CD4-positive, alpha-beta T cell (primary cell): Measurements from ENCODE around the gene SLC38A9. TPM values are rescaled to one million over a fixed set of nuclear protein-coding genes. Genes with fewer than 3 reads are reported as not detected.
A peak's percentile ranks its signal among the peaks of the same experiment; 100 is the strongest.

ENCODE experiments used
- ATAC-seq: fragments of 200-7000 bp; cut with Tn5 transposase; one replicate; pipeline ENCODE4 v1.10.0; 2022; ENCODE audit warnings: mild to moderate bottlenecking; ENCODE audit not compliant: poor library complexity
- CTCF ChIA-PET: fragments of 350-600 bp; sonication (Branson Sonifier 250); formaldehyde crosslinking; loops from one replicate; lab custom pipeline; 2021; ENCODE audit warnings: antibody characterized with exemption, inconsistent platforms; lab: Charles Lee
- POLR2A ChIA-PET: fragments of 350-600 bp; sonication (Branson Sonifier 250); formaldehyde crosslinking; loops from one replicate; lab custom pipeline; 2021; ENCODE audit warnings: antibody characterized with exemption, inconsistent platforms; lab: Charles Lee
- DNase-seq, 14 experiments: peaks; one replicate each; pipeline ENCODE4 v3.0.0-alpha.2; 2013 to 2020; ENCODE audit warnings: mixed read lengths in 2 of 14
- H3K27ac ChIP-seq, 2 donors: one replicate each; pipeline versions ENCODE4 v1.5.1 to v1.7.0; 2013; ENCODE audit warnings: low read length in 2 of 2, low read depth in 1 of 2, mild to moderate bottlenecking in 1 of 2
- H3K27me3 ChIP-seq, 2 experiments: 1 replicate in 1 of 2; 2 replicates in 1 of 2; pipeline versions ENCODE4 v1.6.1 to v1.7.0; 2013; ENCODE audit warnings: low read length in 2 of 2, control low read depth in 1 of 2, mild to moderate bottlenecking in 1 of 2, moderate library complexity in 1 of 2; ENCODE audit not compliant: insufficient read depth in 2 of 2, control insufficient read depth in 1 of 2
- H3K36me3 ChIP-seq: one replicate; pipeline ENCODE4 v1.6.1; 2013; ENCODE audit warnings: low read length, control low read depth; ENCODE audit not compliant: insufficient read depth
- H3K4me1 ChIP-seq: one replicate; pipeline ENCODE4 v1.6.1; 2013; ENCODE audit warnings: low read length, control low read depth; ENCODE audit not compliant: insufficient read depth
- H3K4me3 ChIP-seq: one replicate; pipeline ENCODE4 v1.5.1; 2013; ENCODE audit warnings: mild to moderate bottlenecking, low read length, moderate library complexity
- H3K9me3 ChIP-seq, 2 experiments: 1 replicate in 1 of 2; 2 replicates in 1 of 2; pipeline versions ENCODE4 v1.6.1 to v1.7.0; 2013; ENCODE audit warnings: low read length in 2 of 2, mild to moderate bottlenecking in 2 of 2, control low read depth in 1 of 2, moderate library complexity in 1 of 2; ENCODE audit not compliant: control insufficient read depth in 1 of 2, insufficient read depth in 1 of 2
- H3K27ac Mint-ChIP-seq: one replicate; pipeline ENCODE4 v1.8.0; 2020; ENCODE audit warnings: mixed read lengths
- H3K27me3 Mint-ChIP-seq: one replicate; pipeline ENCODE4 v1.8.0; 2021; ENCODE audit warnings: mixed read lengths
- H3K36me3 Mint-ChIP-seq: one replicate; pipeline ENCODE4 v1.8.0; 2021; ENCODE audit warnings: low read depth, mixed read lengths
- H3K4me1 Mint-ChIP-seq: one replicate; pipeline ENCODE4 v1.8.0; 2021; ENCODE audit warnings: low read depth, mixed read lengths
- H3K4me3 Mint-ChIP-seq: one replicate; pipeline ENCODE4 v1.8.0; 2020; ENCODE audit warnings: mild to moderate bottlenecking, mixed read lengths
- H3K9me3 Mint-ChIP-seq: one replicate; pipeline ENCODE4 v1.8.0; 2020; ENCODE audit warnings: mixed read lengths
- CTCF ChIP-seq: fragments of 200-600 bp; IDR thresholded peaks from one replicate; pipeline ENCODE4 v1.8.0; 2022; ENCODE audit warnings: antibody characterized with exemption, mild to moderate bottlenecking
- intact Hi-C, 2 experiments: fragments of 100-400 bp; cut with DNase I in 1 of 2; cut with micrococcal nuclease in 1 of 2; formaldehyde crosslinking; loops; one replicate each; pipeline versions ENCODE4 v1.15.1 to v1.9.0; 2023 to 2025; cut with DNase I, micrococcal nuclease
- total RNA-seq, 174 experiments: library from RNA in 2 of 174; stranded (reverse) in 2 of 174; gene quantifications; one replicate each; pipeline ENCODE4 v1.2.3 and lab custom pipeline; 2021 to 2026

Gene SLC38A9
- total RNA-seq, 2 experiments from 2014 or later, result 10.0 to 10.3 TPM

- ATAC-seq (no peak), DNase-seq (no peak)
- POLR2A ChIA-PET, result no interaction called here
- Mint-ChIP-seq H3K4me1 (peaks cover 8% of the 10 kb centered on the region), H3K9me3 (no peaks in the 10 kb centered on the region), H3K27me3 (no peaks in the 10 kb centered on the region), H3K36me3 (peaks cover 22% of the 10 kb centered on the region), H3K4me3 (no peak overlapping the region), H3K27ac (no peak overlapping the region)
- Histone ChIP-seq H3K9me3 (no peaks in the 10 kb centered on the region), H3K36me3 (peaks cover 5% of the 10 kb centered on the region), H3K4me1 (no peaks in the 10 kb centered on the region), H3K27me3 (no peaks in the 10 kb centered on the region), H3K4me3 (no peak overlapping the region), H3K27ac (no peak overlapping the region)
- no peak for TF ChIP-seq CTCF
- intact Hi-C loops, result no loop called here
- CTCF ChIA-PET, result no interaction called here
These were observed 77.8 kb downstream of the SLC38A9 start for GRCh38 chr5:55634209-55634805.

- Mint-ChIP-seq H3K36me3 (peaks cover 20% of the 10 kb centered on the region), H3K4me3 (no peak overlapping the region), H3K27me3 (no peaks in the 10 kb centered on the region), H3K4me1 (peaks cover 8% of the 10 kb centered on the region), H3K27ac (no peak overlapping the region), H3K9me3 (no peaks in the 10 kb centered on the region)
- ChIA-PET CTCF (no interaction called here), POLR2A (no interaction called here)
- no peak for TF ChIP-seq CTCF
- Histone ChIP-seq H3K4me3 (no peak overlapping the region), H3K27me3 (no peaks in the 10 kb centered on the region), H3K27ac (no peak overlapping the region), H3K9me3 (no peaks in the 10 kb centered on the region), H3K36me3 (peaks cover 4% of the 10 kb centered on the region), H3K4me1 (no peaks in the 10 kb centered on the region)
- ATAC-seq, result no peak
- peak in 1 of 14 experiments; percentile 7 for DNase-seq
- intact Hi-C loops, result no loop called here
These were observed 78.4 kb downstream of the SLC38A9 start for GRCh38 chr5:55633574-55634208.

GRCh38 chr5:55629815-55630214, 82.3 kb downstream of the SLC38A9 start:
- H3K4me1 Mint-ChIP-seq, result peaks cover 8% of the 10 kb centered on the region
- no peaks in the 10 kb centered on the region for H3K4me1 ChIP-seq
- no peaks in the 10 kb centered on the region for H3K9me3 Mint-ChIP-seq
- no peaks in the 10 kb centered on the region for H3K27me3 Mint-ChIP-seq
- CTCF ChIA-PET, result no interaction called here
- intact Hi-C loops, result no loop called here
- no peak overlapping the region for H3K27ac ChIP-seq
- TF ChIP-seq CTCF, result no peak
- H3K36me3 Mint-ChIP-seq, result peaks cover 35% of the 10 kb centered on the region
- POLR2A ChIA-PET, result no interaction called here
- no peaks in the 10 kb centered on the region for H3K27me3 ChIP-seq
- H3K36me3 ChIP-seq, result no peaks in the 10 kb centered on the region
- no peak overlapping the region for H3K4me3 Mint-ChIP-seq
- no peak overlapping the region for H3K27ac Mint-ChIP-seq
- H3K4me3 ChIP-seq, result no peak overlapping the region
- no peaks in the 10 kb centered on the region for H3K9me3 ChIP-seq
- DNase-seq, result no peak
- no peak for ATAC-seq
